SU-DHL-6 (cell line): Measurements from ENCODE around the gene ZFR2.

Source experiments
- CTCF ChIP-seq: fragments of 200-600 bp; sonication (generic); IDR thresholded peaks from one replicate; pipeline ENCODE4 v1.5.1; 2017; ENCODE audit warnings: antibody characterized with exemption, mild to moderate bottlenecking, low read length, moderate library complexity; ENCODE audit not compliant: insufficient read depth, poor library complexity, severe bottlenecking
- EZH2phosphoT487 ChIP-seq: fragments of 200-600 bp; sonication (generic), shearing (Covaris generic); conservative IDR thresholded peaks from 2 replicates; pipeline ENCODE4 v1.6.1; 2018; ENCODE audit warnings: mild to moderate bottlenecking, antibody characterized with exemption, low read length, moderate library complexity, mixed read lengths

- TF ChIP-seq CTCF (no peak), EZH2phosphoT487 (no peak)
These were observed 88.0 kb downstream of the ZFR2 start for GRCh38 chr19:3780786-3781304.
